Measurements from ENCODE around the gene LOC128125822.

Gene LOC128125822

GRCh38 chr6:63581355-63582013 is 9.2 kb downstream of the LOC128125822 start:
- TF ChIP-seq JUN (IDR thresholded peaks at IDR 0.05; ENCODE audit: borderline replicate concordance, insufficient read depth, insufficient read length, low read depth): no peak
- no peak for TF ChIP-seq MAX (IDR thresholded peaks at IDR 0.05; ENCODE audit: insufficient read depth, insufficient read length)
- TF ChIP-seq POLR2AphosphoS5 (IDR thresholded peaks at IDR 0.05; ENCODE audit: insufficient read depth, low read depth, low read length): no peak
- TF ChIP-seq EZH2 (IDR thresholded peaks at IDR 0.05; ENCODE audit: borderline replicate concordance, low read depth, low read length, severe bottlenecking): no peak
- no peak for TF ChIP-seq GATA2 (IDR thresholded peaks at IDR 0.05; ENCODE audit: insufficient read depth, insufficient read length, low read depth, low read length)
- TF ChIP-seq FOS (IDR thresholded peaks at IDR 0.05; ENCODE audit: borderline replicate concordance, insufficient read depth, low read length): no peak
- TF ChIP-seq MYC (IDR thresholded peaks at IDR 0.05; ENCODE audit: low read depth, low read length): no peak
- no peak for TF ChIP-seq POLR2A (IDR thresholded peaks at IDR 0.05; ENCODE audit: low read depth, low read length)
- TF ChIP-seq, protein P1, sequence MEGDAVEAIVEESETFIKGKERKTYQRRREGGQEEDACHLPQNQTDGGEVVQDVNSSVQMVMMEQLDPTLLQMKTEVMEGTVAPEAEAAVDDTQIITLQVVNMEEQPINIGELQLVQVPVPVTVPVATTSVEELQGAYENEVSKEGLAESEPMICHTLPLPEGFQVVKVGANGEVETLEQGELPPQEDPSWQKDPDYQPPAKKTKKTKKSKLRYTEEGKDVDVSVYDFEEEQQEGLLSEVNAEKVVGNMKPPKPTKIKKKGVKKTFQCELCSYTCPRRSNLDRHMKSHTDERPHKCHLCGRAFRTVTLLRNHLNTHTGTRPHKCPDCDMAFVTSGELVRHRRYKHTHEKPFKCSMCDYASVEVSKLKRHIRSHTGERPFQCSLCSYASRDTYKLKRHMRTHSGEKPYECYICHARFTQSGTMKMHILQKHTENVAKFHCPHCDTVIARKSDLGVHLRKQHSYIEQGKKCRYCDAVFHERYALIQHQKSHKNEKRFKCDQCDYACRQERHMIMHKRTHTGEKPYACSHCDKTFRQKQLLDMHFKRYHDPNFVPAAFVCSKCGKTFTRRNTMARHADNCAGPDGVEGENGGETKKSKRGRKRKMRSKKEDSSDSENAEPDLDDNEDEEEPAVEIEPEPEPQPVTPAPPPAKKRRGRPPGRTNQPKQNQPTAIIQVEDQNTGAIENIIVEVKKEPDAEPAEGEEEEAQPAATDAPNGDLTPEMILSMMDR (IDR thresholded peaks at IDR 0.05; ENCODE audit: extremely low read depth in 1 of 2, insufficient read depth in 1 of 2, low read depth in 1 of 2, low read length in 2 of 2): no peak
- DNase-seq (ENCODE audit: low read depth, low spot score) (no peak), FAIRE-seq (no peak)
- ChIA-PET CTCF (interaction anchor here (1.7 kb wide), 1 partner anchor 183 kb away, joined by 7 read pairs; no protein-coding TSS in a partner anchor), POLR2A (no interaction called here)
- Histone ChIP-seq H3K36me3 (ENCODE audit: control insufficient read depth in 2 of 2, extremely low read depth in 1 of 2, insufficient read depth in 2 of 2, low read length in 2 of 2) (peaks cover 8 to 40% of the 10 kb centered on the region in 2 experiments), H3K9me3 (replicated peaks; ENCODE audit: control insufficient read depth, insufficient read depth, low read length) (no peaks in the 10 kb centered on the region), H3K27ac (ENCODE audit: insufficient read depth, low read depth, low read length) (no peak overlapping the region), H3K4me2 (ENCODE audit: insufficient read depth, low read length) (no peak overlapping the region), H3K4me3 (replicated peaks in 1 of 3; ENCODE audit: insufficient read depth in 1 of 3, low read depth in 1 of 3, low read length in 3 of 3) (no peak overlapping the region), H3K9me1 (replicated peaks; ENCODE audit: control insufficient read depth, extremely low read depth, insufficient read depth, low read length) (no peaks in the 10 kb centered on the region), H3K27me3 (ENCODE audit: control insufficient read depth in 2 of 2, insufficient read depth in 2 of 2, low read length in 2 of 2) (no peaks in the 10 kb centered on the region), H3K9ac (replicated peaks; ENCODE audit: extremely low read depth, insufficient read depth, low read length) (no peak overlapping the region), H3K79me2 (ENCODE audit: control insufficient read depth, insufficient read depth, low read length) (peaks cover 13% of the 10 kb centered on the region), H4K20me1 (replicated peaks; ENCODE audit: control insufficient read depth, extremely low read depth, insufficient read depth, low read length) (peaks cover 6% of the 10 kb centered on the region), H3K4me1 (ENCODE audit: control insufficient read depth, extremely low read depth, insufficient read depth, low read length) (no peaks in the 10 kb centered on the region), H2AFZ (ENCODE audit: low read depth, low read length) (no peak overlapping the region)
- dilution Hi-C loops (cut with MboI; ENCODE audit: extremely low pct_ligation_motif_present, low sequenced_read_pairs) (no loop called here), intact Hi-C loops (cut with micrococcal nuclease) (no loop called here)
- no TSS peak for BruUV-seq (replicated peaks)

All from endothelial cell of umbilical vein (primary cell).